GM12878 (cell line): ENCODE results near the gene SNRPA. TPM values are rescaled to one million over a fixed set of nuclear protein-coding genes. Genes with fewer than 3 reads are reported as not detected.

Experiments
- ATAC-seq: fragments of 200-7000 bp; cut with Tn5 transposase; 3 replicates; pipeline ENCODE4 v1.9.1; 2020; ENCODE audit warnings: mild to moderate bottlenecking, moderate library complexity
- BruUV-seq: library from RNA; stranded (reverse); fragments of 400-500 nt; replicated peaks from 2 replicates; lab custom pipeline; 2021; lab: Mats Ljungman, UMichigan
- CTCF ChIA-PET: fragments of 300-600 bp; sonication (Branson Sonifier 250); formaldehyde crosslinking; extraction: SDS; loops from one replicate; lab custom pipeline; 2021; ENCODE audit warnings: inconsistent platforms; lab: Yijun Ruan, JAX
- POLR2A ChIA-PET: fragments of 350-600 bp; formaldehyde crosslinking; extraction: SDS; loops from one replicate; lab custom pipeline; 2021; ENCODE audit warnings: inconsistent platforms; lab: Charles Lee
- RAD21 ChIA-PET: fragments of 300-600 bp; sonication (Branson Sonifier 250); formaldehyde crosslinking; loops from one replicate; lab custom pipeline; 2023; ENCODE audit warnings: antibody characterized with exemption; ENCODE audit not compliant: unreplicated experiment; lab: Charles Lee
- SMC1A ChIA-PET: fragments of 300-600 bp; sonication (Branson Sonifier 250); formaldehyde crosslinking; loops from one replicate; lab custom pipeline; 2023; ENCODE audit not compliant: unreplicated experiment, uncharacterized antibody; lab: Charles Lee
- DNase-seq: peaks from one replicate; pipeline ENCODE4 v3.0.0-alpha.2; 2011; ENCODE audit warnings: low read depth, low spot score
- FAIRE-seq: peaks from 3 replicates; lab custom pipeline; 2011; peaks lifted over from hg19 to GRCh38; lab: Jason Lieb, UNC
- H2AFZ ChIP-seq: 2 replicates; pipeline ENCODE4 v1.6.0; 2011; ENCODE audit warnings: low read depth, low read length, control low read depth; ENCODE audit not compliant: control insufficient read depth
- H3K27ac ChIP-seq: 2 replicates; pipeline ENCODE4 v1.5.1; 2011; ENCODE audit warnings: control low read depth; ENCODE audit not compliant: control insufficient read depth, insufficient read depth
- H3K27me3 ChIP-seq, 2 experiments: replicated peaks in 1 of 2; 2 replicates each; pipeline versions ENCODE4 v1.6.0 to v1.6.1; 2011; ENCODE audit warnings: low read length in 1 of 2; ENCODE audit not compliant: control insufficient read depth in 2 of 2, insufficient read depth in 2 of 2
- H3K36me3 ChIP-seq, 2 experiments: 2 replicates each; pipeline ENCODE4 v1.5.1; 2011; ENCODE audit warnings: low read length in 1 of 2; ENCODE audit not compliant: control insufficient read depth in 2 of 2, insufficient read depth in 2 of 2
- H3K4me1 ChIP-seq: 2 replicates; pipeline ENCODE4 v1.6.1; 2011; ENCODE audit warnings: mild to moderate bottlenecking, low read length, moderate library complexity, mixed read lengths; ENCODE audit not compliant: control insufficient read depth, insufficient read depth
- H3K4me2 ChIP-seq: 2 replicates; pipeline ENCODE4 v1.6.0; 2011; ENCODE audit warnings: control low read depth; ENCODE audit not compliant: control insufficient read depth, insufficient read depth
- H3K4me3 ChIP-seq: fragments of 200-600 bp; sonication (generic); 2 replicates; pipeline ENCODE4 v1.5.1; 2016
- H3K79me2 ChIP-seq: 2 replicates; pipeline ENCODE4 v1.6.0; 2011; ENCODE audit warnings: low read length; ENCODE audit not compliant: control insufficient read depth, insufficient read depth
- H3K9ac ChIP-seq: 2 replicates; pipeline ENCODE4 v1.8.0; 2011; ENCODE audit warnings: low read length, control low read depth, mixed read lengths; ENCODE audit not compliant: control insufficient read depth, insufficient read depth
- H3K9me3 ChIP-seq: replicated peaks from 3 replicates; pipeline ENCODE4 v1.5.1; 2011; ENCODE audit warnings: mild to moderate bottlenecking, low read length; ENCODE audit not compliant: control insufficient read depth, insufficient read depth
- H4K20me1 ChIP-seq: 2 replicates; pipeline ENCODE4 v1.6.0; 2011; ENCODE audit not compliant: control insufficient read depth, insufficient read depth
- BACH1 ChIP-seq: fragments of 450-650 bp; IDR thresholded peaks from 2 replicates; pipeline ENCODE4 v1.6.1; 2017; ENCODE audit warnings: mild to moderate bottlenecking, borderline replicate concordance
- BRCA1 ChIP-seq: IDR thresholded peaks from 2 replicates; pipeline ENCODE4 v1.6.1; 2011; ENCODE audit warnings: low read depth, low read length, improper control_type of control experiment
- CREM ChIP-seq: IDR thresholded peaks from 2 replicates; pipeline ENCODE4 v1.6.1; 2014; ENCODE audit warnings: antibody characterized with exemption, low read depth
- EP300 ChIP-seq, 2 experiments: fragments of 150-350 bp in 1 of 2; IDR thresholded peaks; 2 replicates each; pipeline ENCODE4 v1.6.1; 2011 to 2012; ENCODE audit warnings: low read depth in 2 of 2, low read length in 2 of 2, borderline replicate concordance in 1 of 2, improper control_type of control experiment in 1 of 2, inconsistent platforms in 1 of 2; ENCODE audit not compliant: control insufficient read depth in 1 of 2
- HDAC2 ChIP-seq: fragments of 200-600 bp; sonication (generic); IDR thresholded peaks from 2 replicates; pipeline ENCODE4 v1.6.1; 2017
- IKZF1 ChIP-seq: fragments of 450-650 bp; conservative IDR thresholded peaks from 2 replicates; pipeline ENCODE4 v1.6.1; 2017; ENCODE audit warnings: antibody characterized with exemption, mild to moderate bottlenecking
- NR2C2 ChIP-seq: IDR thresholded peaks from 2 replicates; pipeline ENCODE4 v1.6.1; 2011; ENCODE audit warnings: borderline replicate concordance, low read depth; ENCODE audit not compliant: control insufficient read depth, insufficient read length
- PAX5 ChIP-seq: IDR thresholded peaks from 2 replicates; pipeline ENCODE4 v1.6.1; 2011; ENCODE audit warnings: low read depth, low read length, borderline replicate concordance
- POLR2AphosphoS5 ChIP-seq: IDR thresholded peaks from 2 replicates; pipeline ENCODE4 v1.6.1; 2011; ENCODE audit warnings: mild to moderate bottlenecking, low read length, inconsistent platforms
- POU2F2 ChIP-seq: IDR thresholded peaks from 3 replicates; pipeline ENCODE4 v1.6.1; 2011; ENCODE audit warnings: low read depth, mild to moderate bottlenecking, low read length, borderline replicate concordance
- PRDM15 ChIP-seq: fragments of 450-650 bp; formaldehyde crosslinking; IDR thresholded peaks from 2 replicates; pipeline ENCODE4 v1.4.0; 2020; ENCODE audit warnings: mild to moderate bottlenecking, moderate library complexity
- WGBS: methylation state at CpG from one replicate; pipeline ENCODE4 v1.1.6; 2016; ENCODE audit warnings: low lambda C conversion rate; ENCODE audit not compliant: insufficient replicate concordance, insufficient coverage; ENCODE audit errors: missing lambda C conversion rate; 5-methylcytosine and 5-hydroxymethylcytosine counted together
- in situ Hi-C: fragments of 300-500 bp; cut with MboI; formaldehyde crosslinking; loops from 9 replicates; pipeline ENCODE4 v1.14.3; 2018; ENCODE audit warnings: mixed read lengths
- intact Hi-C: fragments of 100-400 bp; cut with micrococcal nuclease; formaldehyde crosslinking; loops from one replicate; pipeline ENCODE4 v1.14.2; 2022; ENCODE audit not compliant: unreplicated experiment
- polyA plus RNA-seq, 11 experiments: library from polyadenylated mRNA; depleted of rRNA in 4 of 11; unstranded in 6 of 11; stranded (reverse) in 5 of 11; fragments of >200 nt; fragmentation: Nextera tagmentation in 4 of 11; fragmentation: Illumina TruSeq in 1 of 11; extraction: Ambion mirVana in 4 of 11; extraction: Trizol in 1 of 11; gene quantifications; 1 replicate in 1 of 11; 2 replicates in 10 of 11; pipeline versions ENCODE4 v1.2.1 to v1.2.3, GENCODE V29; 2011 to 2016; ENCODE audit warnings: inconsistent platforms in 2 of 11, missing spikeins in 2 of 11, low read depth in 1 of 11
- total RNA-seq, 4 experiments: library from RNA; depleted of rRNA in 3 of 4; stranded (reverse); fragments of >200 nt in 3 of 4; fragmentation: Illumina TruSeq in 1 of 4; extraction: Trizol in 1 of 4; gene quantifications; 2 replicates each; pipeline versions ENCODE4 v1.2.1 to v1.2.3, GENCODE V29; 2013 to 2021

Gene SNRPA
- total and polyA plus RNA-seq, 10 of the 15 experiments (the other 5 are each of a cell fraction or from before 2014, with no cell fraction given) = 14.8 to 299 (median 202) TPM

GRCh38 chr19:40800997-40801377 lies 50.0 kb downstream of the SNRPA start:
- intact Hi-C loops = no loop called here
- FAIRE-seq = no peak
- Histone ChIP-seq H3K9ac (peak overlapping the region; percentile 84), H3K79me2 (peaks cover 57% of the 10 kb centered on the region), H3K9me3 (no peaks in the 10 kb centered on the region), H2AFZ (no peak overlapping the region), H3K4me1 (peaks cover 53% of the 10 kb centered on the region), H3K27ac (no peak overlapping the region), H4K20me1 (peaks cover 15% of the 10 kb centered on the region), H3K4me2 (peak overlapping the region; percentile 88), H3K27me3 (no peaks in the 10 kb centered on the region), H3K4me3 (peak overlapping the region; percentile 98; the same call in 1 of the 2 replicates), H3K36me3 (peaks cover 7 to 13% of the 10 kb centered on the region in 2 experiments; a peak in 3 of 4 replicates)
- ATAC-seq = no peak
- DNase-seq = no peak
- in situ Hi-C loops = no loop called here
- POLR2A ChIA-PET = interaction anchor here (0.5 to 1.4 kb wide), 4 partner anchors 23 to 361 kb away, joined by 3 to 8 read pairs (median 7); partner anchors contain the start of gene RAB4B
- TF ChIP-seq POU2F2 (no peak), POLR2AphosphoS5 (0 out of 2 replicates have a peak, but pooled peaks have one; percentile 18), HDAC2 (no peak)
- WGBS = 88% methylated on average over 27 of the region's 27 CpGs
- CTCF ChIA-PET = interaction anchor here (1.3 kb wide), 1 partner anchor 10 kb away, joined by 3 read pairs; no protein-coding TSS in a partner anchor
- no TSS peak for BruUV-seq
- RAD21 ChIA-PET = interaction anchor here (1.6 to 3.0 kb wide), 3 partner anchors 23 to 50 kb away, joined by 5 to 10 read pairs (median 8); partner anchors contain the start of genes ACTMAP and RAB4B
- SMC1A ChIA-PET = interaction anchor here (3.6 kb wide), 1 partner anchor 23 kb away, joined by 18 read pairs; the partner anchor contains the start of gene RAB4B

GRCh38 chr19:40801426-40802299 lies 50.7 kb downstream of the SNRPA start:
- peak overlapping the region; percentile 67 for H3K9ac ChIP-seq
- H3K27ac ChIP-seq = peak overlapping the region; percentile 84
- peak overlapping the region; percentile 98; the same call in 1 of the 2 replicates for H3K4me3 ChIP-seq
- ChIA-PET SMC1A (interaction anchor here (3.6 kb wide), 1 partner anchor 23 kb away, joined by 18 read pairs; the partner anchor contains the start of gene RAB4B), POLR2A (interaction anchor here (0.6 to 2.7 kb wide), 4 partner anchors 7 to 49 kb away, joined by 3 to 18 read pairs (median 4); no protein-coding TSS in a partner anchor), CTCF (interaction anchor here (0.5 to 1.3 kb wide), 2 partner anchors 9 to 81 kb away, joined by 3 read pairs; no protein-coding TSS in a partner anchor), RAD21 (interaction anchor here (1.3 to 3.2 kb wide), 6 partner anchors 23 to 51 kb away, joined by 3 to 18 read pairs (median 9); partner anchors contain the start of genes ACTMAP, RAB4B and SNRPA)
- intact Hi-C loops = no loop called here
- no peak for ATAC-seq
- TSS peak; percentile 82 for BruUV-seq
- peak overlapping the region; percentile 91 for H3K4me2 ChIP-seq
- H4K20me1 ChIP-seq = peaks cover 15% of the 10 kb centered on the region
- in situ Hi-C loops = no loop called here
- WGBS = 49% methylated on average over 12 of the region's 13 CpGs
- H3K27me3 ChIP-seq = no peaks in the 10 kb centered on the region
- no peaks in the 10 kb centered on the region for H3K9me3 ChIP-seq
- peaks cover 57% of the 10 kb centered on the region for H3K4me1 ChIP-seq
- FAIRE-seq = no peak
- DNase-seq = no peak
- no peak overlapping the region for H2AFZ ChIP-seq
- H3K36me3 ChIP-seq = peaks cover 7 to 13% of the 10 kb centered on the region in 2 experiments; a peak in 3 of 4 replicates
- H3K79me2 ChIP-seq = peaks cover 57% of the 10 kb centered on the region
- TF ChIP-seq IKZF1 = 0 out of 2 replicates have a peak, but pooled peaks have one; percentile 9
- TF ChIP-seq CREM = no peak
- TF ChIP-seq BRCA1 = no peak
- TF ChIP-seq PAX5 = no peak
- no peak for TF ChIP-seq NR2C2
- no peak for TF ChIP-seq BACH1
- TF ChIP-seq EP300 (IDR thresholded peaks at IDR 0.05; ENCODE audit: borderline replicate concordance in 1 of 2, control insufficient read depth in 1 of 2, low read depth in 2 of 2, low read length in 2 of 2) = no peak
- TF ChIP-seq PRDM15 (CRISPR knock-in tag) = no peak
